HepG2 (cell line): ENCODE data around the gene FCHSD1. TPM values are rescaled to one million over a fixed set of nuclear protein-coding genes. Genes with fewer than 3 reads are reported as not detected.

ENCODE experiments used
- ATF3 ChIP-seq: sonication (generic); formaldehyde crosslinking; IDR thresholded peaks from 2 replicates; pipeline ENCODE4 v1.4.0; 2020; ENCODE audit warnings: missing genetic modification reagents
- CTCF ChIP-seq: sonication (generic); formaldehyde crosslinking; IDR thresholded peaks from 2 replicates; pipeline ENCODE4 v1.5.0; 2020; ENCODE audit warnings: mild to moderate bottlenecking, missing genetic modification reagents, moderate library complexity
- GABPB1 ChIP-seq: IDR thresholded peaks from 2 replicates; pipeline ENCODE4 v1.6.1; 2016; ENCODE audit warnings: mild to moderate bottlenecking, missing genetic modification reagents, moderate library complexity, missing compliant biosample characterization
- GTF2F1 ChIP-seq: fragments of 150-350 bp; IDR thresholded peaks from 2 replicates; pipeline ENCODE4 v1.6.1; 2014; ENCODE audit warnings: low read length
- HNRNPUL1 ChIP-seq: fragments of 200-400 bp; formaldehyde crosslinking; IDR thresholded peaks from 2 replicates; pipeline ENCODE4 v1.6.1; 2017; ENCODE audit warnings: low read depth, mild to moderate bottlenecking, low read length, moderate library complexity
- HOXA9 ChIP-seq: sonication (generic); formaldehyde crosslinking; IDR thresholded peaks from 2 replicates; pipeline ENCODE4 v1.8.1; 2022; ENCODE audit warnings: missing genetic modification reagents, mild to moderate bottlenecking, moderate library complexity, borderline replicate concordance
- JUNB ChIP-seq: sonication (generic); formaldehyde crosslinking; IDR thresholded peaks from 2 replicates; pipeline ENCODE4 v1.8.0; 2022; ENCODE audit warnings: missing genetic modification reagents, mild to moderate bottlenecking, borderline replicate concordance
- KLF13 ChIP-seq: sonication (generic); formaldehyde crosslinking; IDR thresholded peaks from 2 replicates; pipeline ENCODE4 v1.4.0; 2020; ENCODE audit warnings: mild to moderate bottlenecking, missing genetic modification reagents
- MIER2 ChIP-seq: IDR thresholded peaks from 2 replicates; pipeline ENCODE4 v1.6.1; 2016; ENCODE audit warnings: missing biosample characterization, missing genetic modification reagents
- MTA3 ChIP-seq: sonication (generic); formaldehyde crosslinking; IDR thresholded peaks from 2 replicates; pipeline ENCODE4 v1.4.0; 2020; ENCODE audit warnings: missing genetic modification reagents
- NCOR1 ChIP-seq: fragments of 200-600 bp; sonication (generic); IDR thresholded peaks from 2 replicates; pipeline ENCODE4 v1.7.0; 2017; ENCODE audit warnings: antibody characterized with exemption, low read length, borderline replicate concordance
- NFE2L2 ChIP-seq: fragments of 150-350 bp; IDR thresholded peaks from 2 replicates; pipeline ENCODE4 v1.6.1; 2014; ENCODE audit warnings: low read length
- ONECUT2 ChIP-seq: sonication (generic); formaldehyde crosslinking; IDR thresholded peaks from 2 replicates; pipeline ENCODE4 v1.4.0; 2020; ENCODE audit warnings: missing genetic modification reagents
- RNF2 ChIP-seq: fragments of 450-650 bp; conservative IDR thresholded peaks from 2 replicates; pipeline ENCODE4 v1.6.1; 2016; ENCODE audit warnings: low read depth
- RNF219 ChIP-seq: sonication (generic); formaldehyde crosslinking; IDR thresholded peaks from 2 replicates; pipeline ENCODE4 v1.5.0; 2020; ENCODE audit warnings: mild to moderate bottlenecking, missing genetic modification reagents
- SOX5 ChIP-seq: IDR thresholded peaks from 2 replicates; pipeline ENCODE4 v1.6.1; 2016; ENCODE audit warnings: borderline replicate concordance
- TEAD3 ChIP-seq: optimal IDR thresholded peaks from 2 replicates; pipeline ENCODE3; 2016; ENCODE audit warnings: borderline replicate concordance
- THAP7 ChIP-seq: sonication (generic); formaldehyde crosslinking; IDR thresholded peaks from 2 replicates; pipeline ENCODE4 v1.8.1; 2023; ENCODE audit warnings: mild to moderate bottlenecking, missing genetic modification reagents
- WIZ ChIP-seq: sonication (generic); formaldehyde crosslinking; IDR thresholded peaks from 2 replicates; pipeline ENCODE4 v1.5.1; 2020; ENCODE audit warnings: mild to moderate bottlenecking, missing genetic modification reagents
- ZBTB4 ChIP-seq: sonication (generic); formaldehyde crosslinking; IDR thresholded peaks from 2 replicates; pipeline ENCODE4 v1.4.0; 2020; ENCODE audit warnings: missing genetic modification reagents, mild to moderate bottlenecking, borderline replicate concordance
- ZFAT ChIP-seq: sonication (generic); formaldehyde crosslinking; conservative IDR thresholded peaks from 2 replicates; pipeline ENCODE4 v1.8.1; 2023; ENCODE audit warnings: missing genetic modification reagents, inconsistent platforms
- ZNF337 ChIP-seq: sonication (generic); formaldehyde crosslinking; IDR thresholded peaks from 2 replicates; pipeline ENCODE4 v1.5.1; 2020; ENCODE audit warnings: missing genetic modification reagents, low read depth, mild to moderate bottlenecking, borderline replicate concordance
- ZNF569 ChIP-seq: sonication (generic); formaldehyde crosslinking; IDR thresholded peaks from 2 replicates; pipeline ENCODE4 v1.5.0; 2020; ENCODE audit warnings: mild to moderate bottlenecking, missing genetic modification reagents, moderate library complexity, borderline replicate concordance
- ZNF619 ChIP-seq: sonication (generic); formaldehyde crosslinking; IDR thresholded peaks from 2 replicates; pipeline ENCODE4 v1.4.0; 2020; ENCODE audit warnings: mild to moderate bottlenecking, missing genetic modification reagents
- ZNF674 ChIP-seq: sonication (generic); formaldehyde crosslinking; IDR thresholded peaks from 2 replicates; pipeline ENCODE4 v1.5.0; 2020; ENCODE audit warnings: low read depth, mild to moderate bottlenecking, missing genetic modification reagents
- polyA plus RNA-seq, 8 experiments: library from polyadenylated mRNA; depleted of rRNA in 3 of 8; stranded (reverse) in 7 of 8; unstranded in 1 of 8; fragments of >200 nt; fragmentation: Illumina TruSeq in 4 of 8; extraction: Trizol in 4 of 8; gene quantifications; 2 replicates each; pipeline versions ENCODE4 v1.2.1 to v1.2.3, GENCODE V29; 2011 to 2016; ENCODE audit warnings: low read depth in 4 of 8, missing spikeins in 1 of 8, mixed read lengths in 1 of 8; ENCODE audit not compliant: insufficient read depth in 1 of 8
- total RNA-seq, 5 experiments: library from RNA; depleted of rRNA; stranded (reverse); fragments of >200 nt; fragmentation: Illumina TruSeq; extraction: Trizol; gene quantifications; 2 replicates each; pipeline ENCODE4 v1.2.3, GENCODE V29; 2016; ENCODE audit warnings: low read depth in 1 of 5

The FCHSD1 gene
- total and polyA plus RNA-seq, 2 of the 13 experiments (the other 11 are each of a cell fraction or from before 2014, with no cell fraction given) = 5.5 to 15.4 TPM

GRCh38 chr5:141590127-141590526 lies 61.1 kb downstream of the FCHSD1 start (continued):
- TF ChIP-seq KLF13 (CRISPR knock-in tag) (no peak), ZBTB4 (no peak), THAP7 (CRISPR knock-in tag) (no peak), MIER2 (no peak; the same call in 1 of the 2 replicates), HOXA9 (CRISPR knock-in tag) (no peak), SOX5 (CRISPR knock-in tag) (peak; percentile 96), ATF3 (CRISPR knock-in tag) (no peak), CTCF (CRISPR knock-in tag) (no peak), ZNF337 (CRISPR knock-in tag) (no peak), GABPB1 (CRISPR knock-in tag) (no peak), WIZ (CRISPR knock-in tag) (no peak), JUNB (CRISPR knock-in tag) (no peak), ONECUT2 (CRISPR knock-in tag) (no peak), NFE2L2 (peak; percentile 57; the same call in 1 of the 2 replicates), ZNF674 (CRISPR knock-in tag) (no peak), RNF2 (no peak), RNF219 (CRISPR knock-in tag) (no peak), HNRNPUL1 (no peak), ZNF619 (no peak), NCOR1 (peak; percentile 88), ZFAT (no peak), TEAD3 (CRISPR knock-in tag) (peak; percentile 62), MTA3 (CRISPR knock-in tag) (no peak), GTF2F1 (no peak), ZNF569 (CRISPR knock-in tag) (no peak)
